SW480 (cell line): ENCODE data around the gene EPB42.
"Not testable (repeated sequence)": the region's sequence is repeated elsewhere in the genome, so short reads cannot be mapped to it uniquely, and the experiment has no call there.

Experiments used
- DNase-seq: peaks from one replicate; pipeline ENCODE4 v3.0.0-alpha.2; 2016; ENCODE audit warnings: low spot score

Gene EPB42

DNA sequence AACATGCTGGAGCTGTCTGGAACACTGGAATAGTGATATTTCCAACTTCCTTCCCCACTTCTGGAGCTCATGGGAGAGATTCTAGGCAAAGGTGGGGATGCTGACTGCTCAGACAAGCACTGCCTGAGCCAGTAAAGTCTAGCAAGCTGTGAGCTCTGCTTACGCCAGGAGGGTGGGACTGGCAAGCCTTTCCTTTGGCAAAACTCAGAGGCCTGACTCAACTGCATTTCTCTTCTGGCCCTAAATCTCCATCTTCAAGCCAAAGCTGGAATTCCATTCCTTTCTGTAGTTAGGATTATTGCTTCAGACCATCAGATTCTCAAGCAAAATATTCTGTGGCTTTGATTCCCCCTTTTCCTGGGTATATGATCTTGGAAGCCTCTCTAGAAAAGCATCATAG is 20.3 kb upstream of the EPB42 start:
- DNase-seq = no peak

DNA sequence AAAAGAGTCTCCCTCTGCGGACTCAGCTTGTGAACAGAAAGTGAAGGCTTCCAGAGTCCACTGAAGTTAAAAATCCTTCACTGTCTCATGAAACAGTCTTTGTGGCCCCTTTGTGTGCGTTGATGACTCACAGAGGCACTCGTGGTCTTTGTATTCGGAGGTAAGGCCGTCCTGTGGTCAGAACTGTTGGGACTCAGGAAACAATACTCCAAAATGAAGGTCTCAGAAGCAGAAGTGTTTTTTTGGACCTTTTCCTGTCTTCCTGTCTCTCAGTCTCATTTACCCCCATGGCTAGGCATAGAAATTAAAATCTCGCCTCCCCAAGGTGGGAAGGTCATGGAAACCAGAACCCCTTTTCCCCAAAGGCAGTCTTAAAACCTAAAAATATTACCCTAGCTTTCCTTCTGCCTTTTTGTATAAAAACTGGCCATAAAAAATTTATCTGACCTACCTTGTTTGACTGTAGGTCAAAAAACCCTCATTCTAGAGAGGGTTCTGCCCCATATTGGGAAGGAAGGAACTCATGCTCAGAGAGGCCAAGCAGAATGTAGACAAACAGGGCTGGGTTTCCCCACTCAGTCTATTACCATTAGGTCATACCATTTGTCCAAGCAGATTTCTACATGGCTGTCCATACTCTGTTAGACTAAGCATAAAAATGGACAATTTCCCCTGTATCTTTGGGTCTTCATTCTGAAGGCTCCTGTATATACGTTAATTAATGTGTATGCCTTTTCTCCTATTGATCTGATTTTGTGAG is 19.1 kb upstream of the EPB42 start:
- DNase-seq = peak; percentile 42

DNA sequence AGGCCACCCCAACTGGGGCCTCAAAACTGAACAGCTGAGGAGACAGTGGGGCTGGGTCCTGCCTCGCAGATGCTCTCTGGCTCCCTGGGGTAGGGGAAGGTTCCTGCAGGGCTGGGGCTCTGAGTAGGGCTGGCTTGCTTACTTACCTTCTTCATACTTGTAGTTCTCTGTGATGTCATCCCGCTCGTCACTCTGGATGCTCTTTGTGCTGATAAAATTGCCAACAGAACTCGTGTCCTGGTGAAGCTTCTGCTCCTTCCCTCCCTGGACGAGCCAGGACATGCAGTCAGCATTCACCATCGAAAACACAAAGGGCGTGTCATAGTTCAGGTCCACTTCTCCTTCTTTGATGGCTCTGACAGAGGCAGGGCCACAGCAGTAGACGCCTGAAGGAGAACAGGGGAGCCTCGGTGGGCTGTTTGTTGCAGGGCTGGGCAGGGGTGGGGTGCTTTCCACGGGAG is 17.9 kb upstream of the EPB42 start:
- DNase-seq = no peak

DNA sequence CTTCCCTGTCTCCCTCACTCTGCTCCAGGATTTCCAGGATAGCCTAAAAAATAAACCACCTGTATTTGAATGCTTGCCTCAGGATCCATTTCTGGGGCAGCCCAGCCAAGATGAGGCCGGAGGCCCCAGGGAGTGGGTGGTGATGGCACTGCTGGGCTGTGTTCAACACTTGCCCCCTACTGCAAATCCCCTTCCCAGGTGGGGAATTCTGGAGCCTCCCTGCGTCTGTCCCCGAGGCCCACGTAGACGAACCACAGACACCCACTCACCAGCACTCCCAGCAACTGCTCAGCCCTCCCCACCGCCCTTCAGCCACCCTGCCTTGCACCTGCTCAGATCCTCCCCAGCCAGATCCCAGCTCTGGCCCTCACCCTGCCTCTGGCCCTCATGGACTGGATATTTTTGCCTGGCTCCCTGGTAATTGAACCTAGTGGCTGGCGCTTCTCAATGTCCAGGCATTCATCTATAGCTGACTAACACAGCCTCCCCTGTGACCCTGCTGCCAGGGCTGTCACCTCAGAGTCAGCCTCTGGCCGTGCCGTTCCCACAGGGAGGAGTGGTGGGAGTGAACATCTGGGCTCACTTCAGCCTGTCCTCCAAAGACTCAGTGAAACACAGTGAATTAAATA is 17.1 kb upstream of the EPB42 start:
- no peak for DNase-seq

DNA sequence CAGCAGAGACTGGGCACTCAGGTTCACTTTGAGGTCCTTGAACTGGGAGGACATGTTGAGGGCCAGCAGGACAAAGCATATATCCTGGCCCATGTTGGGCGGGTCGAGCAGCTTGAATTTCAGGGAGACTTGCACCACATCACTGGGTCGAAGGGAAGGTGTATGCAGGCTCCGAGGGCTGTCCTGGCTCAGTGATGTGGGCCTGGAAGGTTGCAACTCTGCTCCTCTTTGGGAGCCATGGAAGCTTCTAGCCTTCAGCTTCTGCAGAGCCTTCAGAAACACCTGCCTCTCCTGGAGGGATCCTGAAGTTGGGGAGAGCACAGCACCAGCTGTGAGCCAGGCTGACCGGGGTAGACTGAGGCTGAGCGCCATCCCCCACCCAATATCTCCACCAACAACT is 14.7 kb upstream of the EPB42 start:
- no peak for DNase-seq

DNA sequence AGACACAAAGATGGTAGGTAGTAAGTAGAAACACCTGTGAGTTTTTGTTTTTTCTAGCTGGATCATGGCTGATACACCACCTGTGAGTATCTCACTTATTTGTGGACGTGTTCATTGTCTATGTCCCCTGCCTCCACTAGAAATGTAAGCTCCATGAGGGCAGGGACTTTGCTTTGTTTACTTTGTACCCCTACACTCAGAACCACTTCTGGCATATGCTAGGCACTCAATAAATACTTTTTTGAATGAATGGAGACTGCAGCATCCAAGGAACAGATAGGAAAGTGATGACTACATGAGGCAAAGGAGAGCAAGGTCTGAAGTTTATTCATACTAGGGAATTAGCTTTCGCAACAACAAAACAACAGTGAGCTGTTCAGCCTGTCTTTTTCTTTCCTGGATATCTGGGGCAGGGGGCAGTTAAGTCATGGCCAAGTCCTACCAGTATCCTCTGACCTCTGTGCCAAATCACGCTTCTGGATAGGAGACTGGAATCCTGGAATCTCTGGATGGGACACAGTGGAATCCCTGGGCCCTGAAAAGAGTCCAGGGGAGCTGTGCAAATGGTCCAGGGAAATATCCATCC is 11.6 kb upstream of the EPB42 start:
- DNase-seq = no peak

DNA sequence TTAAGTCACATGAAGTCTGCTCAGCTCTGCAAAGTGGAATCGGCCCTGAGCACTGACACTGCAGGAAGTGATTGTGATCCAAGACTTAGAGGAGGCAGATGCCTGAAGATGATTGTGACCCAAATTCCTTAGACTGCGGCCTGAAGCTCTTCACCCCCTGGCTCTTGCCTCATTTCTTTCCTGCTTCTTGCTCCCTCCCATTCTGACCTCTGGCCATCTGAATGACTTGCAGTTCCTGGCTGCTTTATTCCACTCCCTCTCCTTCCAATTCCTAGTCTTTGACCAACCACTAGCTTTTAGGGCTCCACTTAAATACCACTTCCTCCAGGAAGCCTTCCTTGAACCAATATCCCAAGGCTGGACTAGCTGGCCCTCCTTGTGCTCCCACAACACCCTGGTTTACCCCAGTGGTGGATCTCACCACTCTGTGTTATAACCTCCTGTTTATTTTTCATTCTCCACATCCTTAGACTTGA is 9.9 kb upstream of the EPB42 start:
- DNase-seq = no peak

DNA sequence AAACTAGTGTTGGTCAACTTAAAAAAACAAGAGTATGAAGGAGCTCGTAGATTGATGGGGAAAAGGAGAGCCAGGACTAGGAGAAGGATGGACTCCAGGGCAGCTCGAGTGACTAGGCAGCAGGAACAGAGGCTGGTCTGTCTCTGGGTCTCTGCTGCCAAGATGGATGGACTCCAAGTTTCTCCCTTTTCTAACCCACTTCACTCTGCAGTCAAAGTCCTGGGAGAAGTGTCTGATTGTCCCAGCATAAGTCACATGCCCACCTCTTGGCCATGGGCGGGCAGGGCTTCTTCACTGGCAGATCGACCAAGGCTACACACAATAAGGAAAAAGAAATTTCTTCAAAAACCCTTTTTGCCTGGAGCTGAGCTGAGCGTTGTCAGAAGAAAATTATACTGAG is 9.2 kb upstream of the EPB42 start:
- no peak for DNase-seq

DNA sequence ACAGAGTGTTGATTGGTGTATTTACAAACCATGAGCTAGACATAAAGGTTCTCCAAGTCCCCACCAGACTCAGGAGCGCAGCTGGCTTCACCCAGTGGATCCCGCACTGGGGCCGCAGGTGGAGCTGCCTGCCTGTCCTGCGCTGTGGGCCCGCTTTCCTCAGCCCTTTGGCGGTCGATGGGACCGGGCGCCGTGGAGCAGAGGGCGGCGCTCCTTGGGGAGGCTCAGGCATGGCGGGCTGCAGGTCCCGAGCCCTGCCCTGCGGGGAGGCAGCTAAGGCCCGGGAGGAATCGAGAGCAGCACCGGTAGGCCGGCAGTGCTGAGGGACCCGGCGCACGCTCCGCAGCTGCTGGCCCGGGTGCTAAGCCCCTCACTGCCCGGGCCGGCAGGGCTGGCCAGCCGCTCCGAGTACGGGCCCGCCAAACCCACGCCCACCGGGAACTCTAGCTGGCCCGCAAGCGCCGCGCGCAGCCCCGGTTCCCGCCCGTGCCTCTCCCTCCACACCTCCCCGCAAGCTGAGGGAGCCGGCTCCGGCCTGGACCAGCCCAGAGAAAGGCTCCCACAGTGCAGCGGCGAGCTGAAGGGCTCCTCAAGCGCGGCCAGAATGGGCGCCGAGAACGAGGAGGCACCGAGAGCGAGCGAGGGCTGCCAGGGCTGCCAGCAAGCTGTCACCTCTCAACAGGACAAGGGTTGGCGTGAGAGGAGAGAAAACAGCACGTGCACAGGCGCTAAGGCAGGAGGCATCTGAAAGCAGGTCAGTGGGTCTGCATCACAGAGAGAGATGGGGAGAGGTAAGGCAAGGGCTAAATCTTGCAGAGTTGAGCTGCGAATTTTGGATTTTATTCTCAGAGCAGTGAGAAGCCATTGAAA is 5.9 kb upstream of the EPB42 start:
- no peak for DNase-seq

DNA sequence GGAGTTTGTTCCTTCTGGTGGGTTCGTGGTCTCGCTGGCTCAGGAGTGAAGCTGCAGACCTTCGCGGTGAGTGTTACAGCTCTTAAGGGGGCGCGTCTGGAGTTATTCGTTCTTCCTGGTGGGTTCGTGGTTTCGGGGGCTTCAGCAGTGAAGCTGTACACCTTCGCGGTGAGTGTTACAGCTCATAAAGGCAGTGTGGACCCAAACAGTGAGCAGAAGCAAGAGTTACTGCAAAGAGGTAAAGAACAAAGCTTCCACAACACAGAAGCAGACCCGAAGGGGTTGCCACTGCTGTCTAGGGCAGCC is 5.1 kb upstream of the EPB42 start:
- DNase-seq = not testable (repeated sequence)

DNA sequence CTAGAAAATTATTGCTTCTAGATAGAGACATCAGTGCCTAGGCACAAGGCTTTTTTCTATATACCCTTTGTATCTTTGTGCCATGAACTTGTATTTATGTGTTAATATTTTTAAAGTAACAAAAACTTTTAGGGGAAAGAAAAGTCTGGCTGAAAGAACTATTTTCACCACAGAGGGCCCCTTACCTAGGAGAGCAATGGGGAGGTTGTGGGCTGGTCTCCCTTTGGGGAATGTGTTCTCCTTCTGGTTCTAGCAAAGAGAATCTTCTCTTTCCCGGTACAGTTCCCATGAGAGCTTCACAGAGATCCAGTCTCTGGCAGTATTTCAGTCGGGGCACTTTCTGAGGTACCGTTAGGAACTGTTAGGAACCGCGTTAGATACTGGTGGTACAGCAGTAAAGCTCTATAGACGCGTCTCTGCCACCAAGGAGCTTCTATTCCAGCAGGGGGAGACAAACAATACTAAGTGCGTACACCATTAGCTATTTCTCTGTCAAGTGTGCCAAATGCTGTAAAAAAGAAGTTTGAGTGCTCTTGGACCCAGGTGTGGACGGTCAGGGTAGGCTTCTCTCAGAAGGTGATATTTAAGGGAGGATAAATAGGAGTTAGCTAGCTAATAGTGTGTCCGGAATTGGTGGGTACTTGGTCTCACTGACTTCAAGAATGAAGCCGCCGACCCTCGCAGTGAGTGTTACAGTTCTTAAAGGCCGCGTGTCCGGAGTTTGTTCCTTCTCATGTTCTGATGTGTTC is 4.6 kb upstream of the EPB42 start:
- DNase-seq = peak; percentile 52

DNA sequence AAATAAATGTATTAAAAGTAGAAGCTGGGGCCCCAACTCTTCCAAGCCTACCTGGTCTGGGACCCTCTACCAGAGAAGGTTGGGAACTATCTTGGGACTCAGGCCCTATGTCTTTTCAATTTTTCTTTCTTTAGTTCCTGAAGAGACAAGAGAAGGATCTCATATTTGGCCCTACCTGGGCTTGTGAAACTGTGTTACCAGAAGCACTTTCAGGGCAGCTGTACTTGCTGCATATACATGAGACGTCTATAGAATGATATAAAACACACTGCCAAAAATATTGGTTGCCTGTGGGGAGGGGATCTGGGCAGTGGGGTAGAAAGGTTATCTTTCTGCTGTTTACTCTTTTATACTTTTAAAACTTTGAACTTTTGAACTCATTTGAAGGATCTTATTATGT is 604 bp upstream of the EPB42 start:
- no peak for DNase-seq

DNA sequence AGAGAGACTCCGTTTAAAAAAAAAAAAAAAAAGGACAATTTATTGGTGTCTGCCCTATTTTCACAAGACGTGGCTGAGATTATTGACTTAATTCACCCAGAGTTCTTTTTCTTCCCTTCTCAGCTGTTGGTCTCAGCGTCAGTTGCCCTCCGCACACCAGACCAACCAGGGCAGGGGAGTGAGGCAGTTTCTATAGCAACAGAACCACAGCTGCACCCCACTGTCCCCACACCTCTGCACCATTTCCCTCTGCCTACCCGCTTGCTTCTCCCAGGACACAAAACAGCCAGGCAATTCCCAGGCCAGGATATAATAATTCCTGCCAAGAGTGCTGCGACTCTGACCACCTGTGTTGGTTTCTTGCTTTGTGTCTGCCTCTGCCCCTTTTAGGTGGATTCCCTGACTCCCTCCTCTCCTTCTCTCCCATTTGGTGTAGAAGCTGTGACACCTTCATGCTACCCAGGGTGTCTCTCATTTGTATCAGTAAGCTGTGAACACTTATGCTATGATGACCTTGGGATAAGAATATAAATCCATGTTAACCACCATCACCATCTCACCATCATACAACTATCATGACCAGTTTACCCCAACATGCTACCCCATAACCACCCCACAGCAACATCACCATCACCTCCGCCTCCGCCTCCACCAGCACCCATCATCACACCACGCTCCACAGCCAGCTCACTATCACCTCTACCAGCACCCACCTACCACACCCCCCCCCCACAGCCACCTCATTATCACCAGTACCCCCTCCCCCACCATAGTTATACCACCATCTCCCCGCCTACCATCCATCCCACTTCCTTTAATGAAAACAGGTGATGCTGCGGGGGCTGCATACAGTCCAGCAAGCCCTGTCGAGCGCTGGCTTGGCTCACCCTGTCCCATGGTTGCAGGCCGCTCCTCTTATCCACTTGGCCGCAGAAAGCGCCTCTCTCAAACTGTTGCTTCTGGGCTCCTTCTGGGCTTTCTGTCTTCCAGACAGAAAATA is 589 bp downstream of the EPB42 start:
- DNase-seq = no peak

DNA sequence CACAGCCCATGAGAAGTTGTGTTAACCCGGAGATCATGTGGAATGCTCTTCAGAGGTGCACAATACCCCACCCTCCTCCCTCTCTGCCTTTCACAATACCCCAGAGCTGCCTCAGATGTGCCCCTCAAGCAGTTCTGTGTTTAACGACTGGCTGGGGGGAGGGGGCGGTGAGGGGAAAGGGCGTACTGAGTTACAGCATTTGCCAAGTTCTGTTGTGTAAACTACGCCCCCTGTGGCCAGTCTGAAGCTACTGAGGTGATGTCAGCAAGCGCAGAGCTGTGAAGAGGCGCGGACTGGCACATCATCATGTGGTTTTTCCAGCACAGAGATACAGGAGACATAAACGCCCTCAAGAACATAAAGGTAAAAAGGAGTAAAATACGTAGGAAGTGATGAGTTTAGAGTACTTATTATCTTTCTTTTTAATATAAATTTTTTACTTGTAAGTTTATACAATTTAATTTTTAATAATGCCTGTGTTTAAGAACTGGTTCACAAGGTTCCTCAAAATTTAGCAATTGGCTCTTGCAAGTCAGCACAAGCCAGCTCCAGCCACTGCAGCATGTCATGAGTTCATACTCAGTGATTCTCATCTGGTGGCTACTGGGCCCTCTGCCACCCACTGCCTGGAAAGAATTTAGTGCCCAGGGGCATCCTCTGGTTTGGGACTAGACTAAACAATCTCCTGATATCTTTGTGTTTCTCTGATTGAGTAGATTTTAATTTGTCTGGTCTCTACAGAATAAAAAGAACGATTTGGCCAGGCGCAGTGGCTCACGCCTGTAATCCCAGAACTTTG is 1.7 kb downstream of the EPB42 start:
- no peak for DNase-seq

DNA sequence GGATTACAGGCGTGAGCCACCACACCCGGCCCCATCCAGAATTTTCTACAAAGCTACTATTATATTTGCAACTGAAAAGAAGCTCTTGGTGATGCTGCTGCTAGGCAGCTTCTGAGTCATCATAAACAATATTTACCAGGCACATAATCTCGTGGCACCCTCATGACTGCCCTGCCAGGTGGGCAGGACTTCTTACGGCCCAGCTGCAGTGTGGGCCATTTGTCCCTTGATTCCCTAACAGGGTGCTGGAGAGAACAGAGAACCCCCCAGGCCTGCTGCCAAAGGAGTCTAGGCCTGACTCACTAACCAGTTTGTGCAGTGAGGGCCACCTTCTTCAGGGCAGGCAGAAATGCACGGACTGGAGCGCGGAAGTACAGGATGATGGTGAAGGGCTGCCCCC is 4.9 kb downstream of the EPB42 start:
- DNase-seq = no peak

DNA sequence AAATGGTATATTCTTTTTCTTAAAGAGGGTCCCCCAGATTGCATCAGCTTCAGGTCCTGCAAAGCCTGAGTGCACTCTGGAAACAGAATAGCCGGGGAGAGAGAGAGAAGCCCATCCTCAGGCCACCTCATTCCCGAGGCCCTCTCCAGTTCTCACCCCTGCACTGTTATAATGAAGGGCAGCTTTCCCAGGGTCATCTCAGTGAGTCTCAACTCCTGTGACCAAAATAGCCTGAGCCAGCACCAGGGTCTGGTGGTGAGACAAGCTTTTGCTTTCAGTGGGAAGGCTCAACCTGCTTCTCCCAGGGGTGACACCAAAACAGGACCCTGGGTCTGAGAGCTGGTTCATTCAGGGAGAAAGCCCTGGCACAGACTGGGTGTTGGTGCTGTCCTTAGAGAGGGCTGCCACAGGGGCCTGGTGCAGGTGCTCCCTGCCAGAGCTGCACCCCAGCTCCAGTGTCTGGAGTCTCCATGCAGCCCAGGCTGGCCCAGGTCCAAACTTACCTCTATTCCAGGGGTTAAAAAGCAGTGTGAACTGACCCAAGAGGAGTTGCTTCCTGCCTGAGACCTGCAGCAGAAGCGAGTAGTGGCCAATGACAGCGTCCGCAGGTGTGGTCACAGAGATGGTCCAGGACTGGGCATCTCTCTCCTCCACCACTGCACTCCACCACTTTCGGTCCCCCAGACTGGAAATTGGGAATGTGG is 6.1 kb downstream of the EPB42 start:
- no peak for DNase-seq

DNA sequence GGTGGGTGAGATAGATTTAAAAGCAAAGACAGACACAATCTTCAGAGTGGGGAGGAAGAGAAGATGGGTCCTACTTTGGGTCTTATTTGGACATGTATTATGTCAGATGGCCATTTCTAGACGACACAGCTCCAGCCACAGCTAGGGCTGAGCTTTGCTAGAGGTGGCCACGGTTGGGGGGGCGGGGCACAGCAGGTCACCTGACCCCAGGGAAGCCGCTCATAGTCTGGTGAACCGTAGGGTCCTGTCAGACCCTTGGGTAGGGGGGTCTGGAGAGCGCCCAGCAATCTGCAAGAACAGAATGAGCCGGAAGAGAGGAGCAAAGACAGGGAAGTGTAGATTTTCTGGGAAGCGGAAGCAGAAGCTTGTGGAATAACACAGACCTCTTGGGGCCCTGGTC is 6.6 kb downstream of the EPB42 start:
- no peak for DNase-seq

DNA sequence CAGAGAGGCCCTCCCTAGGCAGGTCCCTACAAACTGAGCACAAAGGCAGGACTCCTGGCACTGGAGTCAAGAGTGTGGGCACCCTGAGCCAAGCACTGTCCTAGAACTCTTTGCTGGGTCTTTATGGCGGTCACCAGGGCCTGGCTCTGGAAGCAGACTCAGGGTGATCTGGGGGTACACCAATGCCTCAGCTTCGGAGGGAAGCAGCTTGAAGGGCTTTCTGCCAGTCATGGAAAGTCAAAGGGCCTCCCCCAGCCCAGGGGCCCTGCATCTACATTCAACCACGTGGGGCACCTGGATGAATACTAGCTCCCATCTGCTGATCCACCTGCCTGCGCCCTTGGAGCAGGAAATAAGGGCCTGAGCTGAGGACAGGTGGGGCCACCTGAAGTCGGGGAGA is 7.4 kb downstream of the EPB42 start:
- no peak for DNase-seq

DNA sequence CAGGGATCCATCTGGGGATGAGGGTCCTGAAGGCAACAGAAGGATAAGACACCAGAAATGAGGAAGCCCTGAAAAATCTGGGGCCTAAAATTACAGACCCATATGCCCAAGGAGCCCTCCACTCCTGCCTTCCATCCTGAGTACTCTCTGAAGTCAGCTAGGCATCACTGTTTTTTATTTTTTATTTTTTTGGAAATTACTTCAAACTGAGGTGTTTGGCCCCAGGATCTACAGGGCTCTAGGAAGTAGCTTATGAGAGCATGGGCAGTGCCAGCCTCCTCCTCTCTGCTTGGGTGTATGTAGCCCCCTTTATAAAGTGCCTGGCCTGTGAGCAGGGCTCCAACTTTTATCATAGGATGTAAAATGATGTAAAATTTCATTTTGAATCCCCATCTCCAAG is 7.9 kb downstream of the EPB42 start:
- no peak for DNase-seq
